SK-N-SH (cell line): Measurements from ENCODE around the gene CLCN2. TPM values are rescaled to one million over a fixed set of nuclear protein-coding genes. Genes with fewer than 3 reads are reported as not detected.

Experiments used
- CTCF ChIA-PET: fragments of 300-600, 350-600 bp; formaldehyde crosslinking; extraction: SDS; loops from one replicate; lab custom pipeline; 2021; lab: Yijun Ruan, JAX
- POLR2A ChIA-PET: fragments of 350-600 bp; sonication (Branson Sonifier 250); formaldehyde crosslinking; extraction: SDS; loops from one replicate; lab custom pipeline; 2020; ENCODE audit warnings: antibody characterized with exemption, inconsistent platforms; lab: Yijun Ruan, JAX
- DNase-seq: peaks from one replicate; pipeline ENCODE4 v3.0.0; 2012
- H2AFZ ChIP-seq: fragments of 200-600 bp; sonication (generic); 2 replicates; pipeline ENCODE4 v1.8.1; 2016; ENCODE audit warnings: antibody characterized with exemption, mild to moderate bottlenecking, low read depth
- H3F3A ChIP-seq: fragments of 200-600 bp; sonication (generic); replicated peaks from 2 replicates; pipeline ENCODE3; 2016; ENCODE audit warnings: antibody characterized with exemption, mild to moderate bottlenecking; ENCODE audit not compliant: insufficient read depth
- H3K27ac ChIP-seq, 2 experiments: fragments of 200-500 bp in 1 of 2; fragments of 200-600 bp in 1 of 2; sonication (Bioruptor generic) in 1 of 2; sonication (generic), shearing (Covaris generic) in 1 of 2; 2 replicates each; pipeline versions ENCODE4 v1.5.1 to v1.6.1; 2014 to 2016; ENCODE audit warnings: low read depth in 2 of 2, inconsistent platforms in 1 of 2, low read length in 1 of 2, mild to moderate bottlenecking in 1 of 2, mixed read lengths in 1 of 2
- H3K27me3 ChIP-seq: fragments of 200-600 bp; sonication (generic), shearing (Covaris generic); 2 replicates; pipeline ENCODE4 v1.6.1; 2016; ENCODE audit warnings: mixed run types; ENCODE audit not compliant: insufficient read depth
- H3K36me3 ChIP-seq, 2 experiments: fragments of 200-500 bp in 1 of 2; fragments of 200-600 bp in 1 of 2; sonication (Bioruptor generic) in 1 of 2; sonication (generic) in 1 of 2; replicated peaks in 1 of 2; 2 replicates each; pipeline versions ENCODE3 to v1.5.1; 2014 to 2016; ENCODE audit warnings: low read length in 1 of 2, mild to moderate bottlenecking in 1 of 2; ENCODE audit not compliant: insufficient read depth in 2 of 2, control insufficient read depth in 1 of 2
- H3K4me1 ChIP-seq, 2 experiments: fragments of 200-500 bp in 1 of 2; fragments of 200-600 bp in 1 of 2; sonication (Bioruptor generic) in 1 of 2; sonication (generic), shearing (Covaris generic) in 1 of 2; 2 replicates each; pipeline versions ENCODE4 v1.5.1 to v1.6.1; 2014 to 2016; ENCODE audit warnings: low read depth in 1 of 2, low read length in 1 of 2, mixed run types in 1 of 2; ENCODE audit not compliant: insufficient read depth in 2 of 2, control insufficient read depth in 1 of 2
- H3K4me2 ChIP-seq: fragments of 200-600 bp; sonication (generic), shearing (Covaris generic); 2 replicates; pipeline ENCODE4 v1.6.1; 2017; ENCODE audit warnings: mixed run types
- H3K4me3 ChIP-seq, 2 experiments: fragments of 200-500 bp in 1 of 2; fragments of 200-600 bp in 1 of 2; sonication (Bioruptor generic) in 1 of 2; sonication (generic), shearing (Covaris generic) in 1 of 2; 2 replicates each; pipeline versions ENCODE4 v1.5.1 to v1.8.1; 2014 to 2016; ENCODE audit warnings: low read depth in 2 of 2, inconsistent platforms in 1 of 2, low read length in 1 of 2, mild to moderate bottlenecking in 1 of 2, mixed read lengths in 1 of 2, moderate library complexity in 1 of 2
- H3K79me2 ChIP-seq: fragments of 200-600 bp; sonication (generic); 2 replicates; pipeline ENCODE4 v1.8.1; 2017; ENCODE audit warnings: mild to moderate bottlenecking; ENCODE audit not compliant: insufficient read depth
- H3K9ac ChIP-seq: fragments of 200-600 bp; sonication (generic); 2 replicates; pipeline ENCODE4 v1.6.1; 2017; ENCODE audit warnings: mixed run types
- H3K9me2 ChIP-seq: fragments of 200-600 bp; sonication (generic); 2 replicates; pipeline ENCODE4 v1.6.1; 2017; ENCODE audit warnings: mixed run types
- H3K9me3 ChIP-seq: fragments of 200-600 bp; sonication (generic); 2 replicates; pipeline ENCODE4 v1.6.1; 2017; ENCODE audit warnings: mixed run types, mild to moderate bottlenecking, moderate library complexity
- H4K20me1 ChIP-seq: fragments of 200-600 bp; sonication (generic); 2 replicates; pipeline ENCODE4 v1.6.1; 2017; ENCODE audit warnings: mild to moderate bottlenecking, mixed run types; ENCODE audit not compliant: insufficient read depth
- ELF1 ChIP-seq: IDR thresholded peaks from 2 replicates; pipeline ENCODE4 v1.4.0; 2012
- EP300 ChIP-seq, 2 experiments: IDR thresholded peaks; 2 replicates each; pipeline versions ENCODE4 v1.4.0 to v1.6.1; 2012; ENCODE audit warnings: borderline replicate concordance in 1 of 2, low read depth in 1 of 2, low read length in 1 of 2
- EZH2phosphoT487 ChIP-seq: fragments of 200-600 bp; sonication (generic); IDR thresholded peaks from 2 replicates; pipeline ENCODE4 v1.6.1; 2017; ENCODE audit warnings: low read depth, mixed run types, mild to moderate bottlenecking, antibody characterized with exemption, moderate library complexity, borderline replicate concordance
- FOSL2 ChIP-seq: IDR thresholded peaks from 2 replicates; pipeline ENCODE4 v1.4.0; 2012; ENCODE audit warnings: low read depth, mild to moderate bottlenecking, moderate library complexity, borderline replicate concordance
- FOXJ3 ChIP-seq: sonication (generic); formaldehyde crosslinking; IDR thresholded peaks from 2 replicates; pipeline ENCODE4 v1.5.1; 2020; ENCODE audit warnings: mild to moderate bottlenecking, missing genetic modification reagents
- FOXM1 ChIP-seq: IDR thresholded peaks from 2 replicates; pipeline ENCODE4 v1.4.0; 2012; ENCODE audit warnings: low read depth, mild to moderate bottlenecking
- GABPA ChIP-seq: IDR thresholded peaks from 2 replicates; pipeline ENCODE4 v1.4.0; 2012; ENCODE audit warnings: low read depth, mild to moderate bottlenecking
- RCOR1 ChIP-seq: fragments of 150-350 bp; IDR thresholded peaks from 2 replicates; pipeline ENCODE4 v1.6.1; 2017; ENCODE audit warnings: antibody characterized with exemption, low read length
- RXRA ChIP-seq: IDR thresholded peaks from 2 replicates; pipeline ENCODE4 v1.4.0; 2012; ENCODE audit warnings: low read depth, mild to moderate bottlenecking, borderline replicate concordance
- SMC3 ChIP-seq: IDR thresholded peaks from 2 replicates; pipeline ENCODE4 v1.6.1; 2012; ENCODE audit warnings: low read depth, low read length, improper control_type of control experiment
- YY1 ChIP-seq: IDR thresholded peaks from 2 replicates; pipeline ENCODE4 v1.4.0; 2012; ENCODE audit warnings: low read depth, mild to moderate bottlenecking
- WGBS: methylation state at CpG from one replicate; pipeline ENCODE4 v1.1.6; 2017; ENCODE audit warnings: low lambda C conversion rate; 5-methylcytosine and 5-hydroxymethylcytosine counted together
- polyA plus RNA-seq, 3 experiments: library from polyadenylated mRNA; depleted of rRNA; stranded (reverse); fragments of >200 nt; gene quantifications; 2 replicates each; pipeline ENCODE4 v1.2.3, GENCODE V29; 2012
- TF ChIP-seq, protein P1 (sequence below): fragments of 150-350 bp; IDR thresholded peaks from 2 replicates; pipeline ENCODE4 v1.6.1; 2017; ENCODE audit warnings: antibody characterized with exemption, low read length, low read depth, borderline replicate concordance
- TF ChIP-seq, protein P2 (sequence below): fragments of 200-600 bp; sonication (generic); IDR thresholded peaks from 2 replicates; pipeline ENCODE4 v1.6.1; 2017; ENCODE audit warnings: antibody characterized with exemption, mild to moderate bottlenecking, moderate library complexity
- TF ChIP-seq, protein P3 (sequence below): IDR thresholded peaks from 2 replicates; pipeline ENCODE4; 2012
- TF ChIP-seq, protein P4 (sequence below): IDR thresholded peaks from 2 replicates; pipeline ENCODE4 v1.4.0; 2012; ENCODE audit warnings: low read depth, borderline replicate concordance
- TF ChIP-seq, protein P5 (sequence below): fragments of 150-350 bp; IDR thresholded peaks from 2 replicates; pipeline ENCODE4 v1.6.1; 2016; ENCODE audit warnings: mild to moderate bottlenecking, low read depth, low read length

CLCN2 gene
- polyA plus RNA-seq, 1 of the 3 experiments (the other 2 are of a cell fraction): 9.1 TPM

DNA sequence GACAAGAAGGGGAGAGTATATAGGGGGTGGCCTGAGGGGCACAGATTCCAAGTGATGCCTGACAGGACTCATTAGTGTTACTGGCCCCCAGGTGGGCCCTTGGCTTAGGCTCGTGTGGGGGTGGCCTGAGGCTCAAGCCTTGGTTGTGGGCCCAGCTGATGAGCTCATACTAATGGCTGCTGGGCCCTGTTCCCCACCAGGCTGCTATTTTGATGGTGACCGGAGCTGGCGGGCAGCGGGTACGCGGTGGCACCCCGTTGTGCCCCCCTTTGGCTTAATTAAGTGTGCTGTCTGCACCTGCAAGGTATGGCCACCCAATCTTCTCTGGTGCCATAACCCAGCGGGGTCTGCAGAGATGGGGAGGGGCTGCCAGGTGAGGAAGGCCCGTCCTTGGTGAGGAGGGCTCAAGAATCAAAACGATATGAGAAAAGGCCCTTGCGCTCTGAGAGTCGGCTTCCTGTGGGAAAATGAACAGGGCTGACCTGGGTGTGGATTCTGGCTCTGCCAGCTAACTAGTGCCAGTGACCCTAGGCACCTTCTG lies 25.8 kb upstream of the CLCN2 start:
- DNase-seq: no peak
- Histone ChIP-seq H4K20me1 (no peaks in the 10 kb centered on the region), H3K4me2 (no peak overlapping the region), H2AFZ (no peak overlapping the region), H3K4me3 (no peak overlapping the region), H3K9me2 (no peaks in the 10 kb centered on the region), H3K27ac (no peak overlapping the region), H3K9me3 (no peaks in the 10 kb centered on the region), H3K36me3 (no peaks in the 10 kb centered on the region), H3K9ac (no peak overlapping the region), H3K4me1 (no peaks in the 10 kb centered on the region), H3K27me3 (no peaks in the 10 kb centered on the region), H3K79me2 (no peaks in the 10 kb centered on the region), H3F3A (no peaks in the 10 kb centered on the region)
- no peak for TF ChIP-seq YY1
- no peak for TF ChIP-seq ELF1
- TF ChIP-seq, protein P1, sequence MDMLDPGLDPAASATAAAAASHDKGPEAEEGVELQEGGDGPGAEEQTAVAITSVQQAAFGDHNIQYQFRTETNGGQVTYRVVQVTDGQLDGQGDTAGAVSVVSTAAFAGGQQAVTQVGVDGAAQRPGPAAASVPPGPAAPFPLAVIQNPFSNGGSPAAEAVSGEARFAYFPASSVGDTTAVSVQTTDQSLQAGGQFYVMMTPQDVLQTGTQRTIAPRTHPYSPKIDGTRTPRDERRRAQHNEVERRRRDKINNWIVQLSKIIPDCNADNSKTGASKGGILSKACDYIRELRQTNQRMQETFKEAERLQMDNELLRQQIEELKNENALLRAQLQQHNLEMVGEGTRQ: no peak
- no peak for TF ChIP-seq GABPA
- no peak for TF ChIP-seq RXRA
- no peak for TF ChIP-seq SMC3
- no peak for TF ChIP-seq FOXJ3 (CRISPR knock-in tag)
- TF ChIP-seq, protein P2, sequence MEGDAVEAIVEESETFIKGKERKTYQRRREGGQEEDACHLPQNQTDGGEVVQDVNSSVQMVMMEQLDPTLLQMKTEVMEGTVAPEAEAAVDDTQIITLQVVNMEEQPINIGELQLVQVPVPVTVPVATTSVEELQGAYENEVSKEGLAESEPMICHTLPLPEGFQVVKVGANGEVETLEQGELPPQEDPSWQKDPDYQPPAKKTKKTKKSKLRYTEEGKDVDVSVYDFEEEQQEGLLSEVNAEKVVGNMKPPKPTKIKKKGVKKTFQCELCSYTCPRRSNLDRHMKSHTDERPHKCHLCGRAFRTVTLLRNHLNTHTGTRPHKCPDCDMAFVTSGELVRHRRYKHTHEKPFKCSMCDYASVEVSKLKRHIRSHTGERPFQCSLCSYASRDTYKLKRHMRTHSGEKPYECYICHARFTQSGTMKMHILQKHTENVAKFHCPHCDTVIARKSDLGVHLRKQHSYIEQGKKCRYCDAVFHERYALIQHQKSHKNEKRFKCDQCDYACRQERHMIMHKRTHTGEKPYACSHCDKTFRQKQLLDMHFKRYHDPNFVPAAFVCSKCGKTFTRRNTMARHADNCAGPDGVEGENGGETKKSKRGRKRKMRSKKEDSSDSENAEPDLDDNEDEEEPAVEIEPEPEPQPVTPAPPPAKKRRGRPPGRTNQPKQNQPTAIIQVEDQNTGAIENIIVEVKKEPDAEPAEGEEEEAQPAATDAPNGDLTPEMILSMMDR: no peak
- TF ChIP-seq EZH2phosphoT487: no peak
- TF ChIP-seq FOXM1: no peak
- no peak for TF ChIP-seq EP300 (IDR thresholded peaks at IDR 0.05; ENCODE audit: borderline replicate concordance in 1 of 2, low read depth in 1 of 2, low read length in 1 of 2)
- TF ChIP-seq, protein P3, sequence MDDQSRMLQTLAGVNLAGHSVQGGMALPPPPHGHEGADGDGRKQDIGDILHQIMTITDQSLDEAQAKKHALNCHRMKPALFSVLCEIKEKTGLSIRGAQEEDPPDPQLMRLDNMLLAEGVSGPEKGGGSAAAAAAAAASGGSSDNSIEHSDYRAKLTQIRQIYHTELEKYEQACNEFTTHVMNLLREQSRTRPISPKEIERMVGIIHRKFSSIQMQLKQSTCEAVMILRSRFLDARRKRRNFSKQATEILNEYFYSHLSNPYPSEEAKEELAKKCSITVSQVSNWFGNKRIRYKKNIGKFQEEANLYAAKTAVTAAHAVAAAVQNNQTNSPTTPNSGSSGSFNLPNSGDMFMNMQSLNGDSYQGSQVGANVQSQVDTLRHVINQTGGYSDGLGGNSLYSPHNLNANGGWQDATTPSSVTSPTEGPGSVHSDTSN: no peak
- TF ChIP-seq RCOR1: no peak
- TF ChIP-seq, protein P4, sequence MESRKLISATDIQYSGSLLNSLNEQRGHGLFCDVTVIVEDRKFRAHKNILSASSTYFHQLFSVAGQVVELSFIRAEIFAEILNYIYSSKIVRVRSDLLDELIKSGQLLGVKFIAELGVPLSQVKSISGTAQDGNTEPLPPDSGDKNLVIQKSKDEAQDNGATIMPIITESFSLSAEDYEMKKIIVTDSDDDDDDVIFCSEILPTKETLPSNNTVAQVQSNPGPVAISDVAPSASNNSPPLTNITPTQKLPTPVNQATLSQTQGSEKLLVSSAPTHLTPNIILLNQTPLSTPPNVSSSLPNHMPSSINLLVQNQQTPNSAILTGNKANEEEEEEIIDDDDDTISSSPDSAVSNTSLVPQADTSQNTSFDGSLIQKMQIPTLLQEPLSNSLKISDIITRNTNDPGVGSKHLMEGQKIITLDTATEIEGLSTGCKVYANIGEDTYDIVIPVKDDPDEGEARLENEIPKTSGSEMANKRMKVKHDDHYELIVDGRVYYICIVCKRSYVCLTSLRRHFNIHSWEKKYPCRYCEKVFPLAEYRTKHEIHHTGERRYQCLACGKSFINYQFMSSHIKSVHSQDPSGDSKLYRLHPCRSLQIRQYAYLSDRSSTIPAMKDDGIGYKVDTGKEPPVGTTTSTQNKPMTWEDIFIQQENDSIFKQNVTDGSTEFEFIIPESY: no peak
- TF ChIP-seq, protein P5, sequence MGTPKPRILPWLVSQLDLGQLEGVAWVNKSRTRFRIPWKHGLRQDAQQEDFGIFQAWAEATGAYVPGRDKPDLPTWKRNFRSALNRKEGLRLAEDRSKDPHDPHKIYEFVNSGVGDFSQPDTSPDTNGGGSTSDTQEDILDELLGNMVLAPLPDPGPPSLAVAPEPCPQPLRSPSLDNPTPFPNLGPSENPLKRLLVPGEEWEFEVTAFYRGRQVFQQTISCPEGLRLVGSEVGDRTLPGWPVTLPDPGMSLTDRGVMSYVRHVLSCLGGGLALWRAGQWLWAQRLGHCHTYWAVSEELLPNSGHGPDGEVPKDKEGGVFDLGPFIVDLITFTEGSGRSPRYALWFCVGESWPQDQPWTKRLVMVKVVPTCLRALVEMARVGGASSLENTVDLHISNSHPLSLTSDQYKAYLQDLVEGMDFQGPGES: no peak
- no peak for TF ChIP-seq FOSL2
- WGBS: 76% methylated on average over 6 of the region's 12 CpGs
- POLR2A ChIA-PET: no interaction called here
- CTCF ChIA-PET: interaction anchor here (1.3 kb wide), 1 partner anchor 16 kb away, joined by 5 read pairs; no protein-coding TSS in a partner anchor
